ENCODE measurements around the gene PIK3R2. TPM values are rescaled to one million over a fixed set of nuclear protein-coding genes. Genes with fewer than 3 reads are reported as not detected.

PIK3R2 gene
- total RNA-seq, 1 experiment from 2014 or later, result 38.1 TPM

DNA sequence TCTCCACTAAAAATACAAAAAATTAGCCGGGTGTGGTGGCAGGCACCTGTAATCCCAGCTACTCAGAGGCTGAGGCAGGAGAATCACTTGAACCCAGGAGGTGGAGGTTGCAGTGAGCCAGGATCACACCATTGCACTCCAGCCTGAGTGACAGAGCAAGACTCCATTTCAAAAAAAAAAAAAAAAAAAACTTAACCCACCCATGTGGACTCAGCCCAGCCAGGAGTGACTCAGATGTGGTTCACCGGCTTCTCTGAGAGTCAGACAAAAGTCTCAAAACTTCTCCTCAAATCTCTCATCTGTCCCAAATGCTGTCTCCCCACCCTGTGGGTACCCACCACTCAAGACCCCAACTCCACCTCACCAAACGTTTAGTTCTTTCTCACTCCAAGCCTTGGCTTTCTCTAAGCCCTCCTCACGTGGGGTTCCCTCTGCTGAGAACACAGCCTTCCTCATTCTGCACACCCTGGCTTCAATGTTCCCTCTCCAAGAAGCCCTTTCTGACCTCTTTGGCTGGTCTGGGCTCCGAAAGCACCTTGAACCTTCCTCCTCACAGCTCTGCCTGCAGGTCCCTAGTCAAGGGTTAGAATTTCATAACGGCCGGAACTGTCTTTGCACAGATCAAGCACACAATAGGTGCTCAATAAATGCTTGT lies 61.9 kb downstream of the PIK3R2 start:
- CTCF ChIA-PET, result interaction anchor here (0.6 kb wide), 1 partner anchor 31 kb away, joined by 4 read pairs; no protein-coding TSS in a partner anchor
- Histone ChIP-seq H3K36me3 (ENCODE audit: insufficient read depth, low read length, poor library complexity, severe bottlenecking) (no peaks in the 10 kb centered on the region), H3K27ac (ENCODE audit: low read depth, low read length, poor library complexity, severe bottlenecking) (no peak overlapping the region), H3K4me1 (ENCODE audit: insufficient read depth, low read length, poor library complexity, severe bottlenecking) (no peaks in the 10 kb centered on the region), H3K4me3 (ENCODE audit: low read depth, low read length, poor library complexity, severe bottlenecking) (no peak overlapping the region), H3K27me3 (replicated peaks; ENCODE audit: insufficient read depth, low read depth, low read length, poor library complexity) (no peaks in the 10 kb centered on the region), H3K9me3 (ENCODE audit: low read depth, low read length, poor library complexity, severe bottlenecking) (no peaks in the 10 kb centered on the region)
- TF ChIP-seq EZH2 (IDR thresholded peaks at IDR 0.05; ENCODE audit: borderline replicate concordance, low read depth, low read length, poor library complexity, severe bottlenecking) (no peak), CTCF (conservative IDR thresholded peaks at IDR 0.05; ENCODE audit: low read depth, low read length) (no peak)
- DNase-seq (ENCODE audit: low spot score), result no peak
- POLR2A ChIA-PET (ENCODE audit: low non-redundant PET), result interaction anchor here (0.7 kb wide), 1 partner anchor 236 kb away, joined by 7 read pairs; no protein-coding TSS in a partner anchor
- intact Hi-C loops (cut with micrococcal nuclease; ENCODE audit: unreplicated experiment), result no loop called here
- BruUV-seq (replicated peaks), result no TSS peak

DNA sequence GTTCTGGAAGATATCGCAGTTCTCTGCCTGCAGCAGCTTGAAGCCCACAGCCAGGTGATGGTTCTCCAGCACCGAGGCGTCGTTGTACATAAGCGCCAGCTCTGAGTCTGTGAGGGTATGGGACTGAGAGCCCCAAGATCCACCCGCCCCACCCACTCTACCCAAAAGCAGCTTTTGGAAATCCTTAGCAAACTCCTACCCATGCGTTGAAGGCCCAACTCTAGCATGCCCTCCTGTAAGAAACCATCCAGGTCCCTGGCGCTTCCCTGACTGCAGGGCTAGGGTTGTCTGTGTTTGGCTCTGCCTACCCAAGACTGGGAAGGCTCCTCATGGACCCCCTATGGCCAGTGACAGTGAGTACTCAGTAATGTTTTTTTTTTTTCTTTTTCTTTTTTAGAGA lies 63.8 kb downstream of the PIK3R2 start:
- no TSS peak for BruUV-seq (replicated peaks)
- H3K27ac ChIP-seq (ENCODE audit: low read depth, low read length, poor library complexity, severe bottlenecking), result no peak overlapping the region
- no peaks in the 10 kb centered on the region for H3K9me3 ChIP-seq (ENCODE audit: low read depth, low read length, poor library complexity, severe bottlenecking)
- ChIA-PET POLR2A (ENCODE audit: low non-redundant PET) (no interaction called here), CTCF (no interaction called here)
- H3K4me1 ChIP-seq (ENCODE audit: insufficient read depth, low read length, poor library complexity, severe bottlenecking), result no peaks in the 10 kb centered on the region
- DNase-seq (ENCODE audit: low spot score), result no peak
- intact Hi-C loops (cut with micrococcal nuclease; ENCODE audit: unreplicated experiment), result no loop called here
- H3K27me3 ChIP-seq (replicated peaks; ENCODE audit: insufficient read depth, low read depth, low read length, poor library complexity), result no peaks in the 10 kb centered on the region
- no peaks in the 10 kb centered on the region for H3K36me3 ChIP-seq (ENCODE audit: insufficient read depth, low read length, poor library complexity, severe bottlenecking)
- H3K4me3 ChIP-seq (ENCODE audit: low read depth, low read length, poor library complexity, severe bottlenecking), result no peak overlapping the region
- TF ChIP-seq CTCF (conservative IDR thresholded peaks at IDR 0.05; ENCODE audit: low read depth, low read length) (no peak), EZH2 (IDR thresholded peaks at IDR 0.05; ENCODE audit: borderline replicate concordance, low read depth, low read length, poor library complexity, severe bottlenecking) (no peak)

DNA sequence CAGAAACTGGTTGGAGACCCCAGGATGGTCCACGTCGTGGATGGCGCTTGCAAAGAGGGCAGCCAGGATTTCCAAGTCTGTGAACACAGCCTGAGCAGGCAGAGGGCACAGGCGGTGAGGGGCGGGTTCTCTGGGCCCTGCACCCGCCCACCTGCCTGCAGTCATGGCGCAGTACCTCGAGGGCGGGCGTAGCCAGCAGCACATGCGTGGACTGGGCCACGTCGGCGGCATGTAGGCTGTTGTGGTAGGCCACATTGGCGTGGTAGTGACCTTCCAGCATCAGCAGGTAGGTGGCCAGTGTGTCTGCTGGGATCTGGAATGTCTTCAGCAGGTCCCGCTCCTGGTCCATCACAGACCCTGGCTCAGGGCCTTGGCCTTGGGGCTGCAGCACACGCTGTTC lies 65.2 kb downstream of the PIK3R2 start:
- no TSS peak for BruUV-seq (replicated peaks)
- ChIA-PET POLR2A (ENCODE audit: low non-redundant PET) (no interaction called here), CTCF (no interaction called here)
- Histone ChIP-seq H3K36me3 (ENCODE audit: insufficient read depth, low read length, poor library complexity, severe bottlenecking) (no peaks in the 10 kb centered on the region), H3K27me3 (replicated peaks; ENCODE audit: insufficient read depth, low read depth, low read length, poor library complexity) (peaks cover 4% of the 10 kb centered on the region), H3K4me3 (ENCODE audit: low read depth, low read length, poor library complexity, severe bottlenecking) (no peak overlapping the region), H3K9me3 (ENCODE audit: low read depth, low read length, poor library complexity, severe bottlenecking) (no peaks in the 10 kb centered on the region), H3K4me1 (ENCODE audit: insufficient read depth, low read length, poor library complexity, severe bottlenecking) (no peaks in the 10 kb centered on the region), H3K27ac (ENCODE audit: low read depth, low read length, poor library complexity, severe bottlenecking) (no peak overlapping the region)
- TF ChIP-seq CTCF (conservative IDR thresholded peaks at IDR 0.05; ENCODE audit: low read depth, low read length), result no peak
- TF ChIP-seq EZH2 (IDR thresholded peaks at IDR 0.05; ENCODE audit: borderline replicate concordance, low read depth, low read length, poor library complexity, severe bottlenecking), result no peak
- no peak for DNase-seq (ENCODE audit: low spot score)
- intact Hi-C loops (cut with micrococcal nuclease; ENCODE audit: unreplicated experiment), result no loop called here

Measured in A673 (cell line).